H9 (cell line): ENCODE data around the gene LSM4. TPM values are rescaled to one million over a fixed set of nuclear protein-coding genes. Genes with fewer than 3 reads are reported as not detected.

ENCODE experiments used
- DNase-seq: peaks from one replicate; pipeline ENCODE4 v3.0.0-alpha.2; 2017
- H2AFZ ChIP-seq: one replicate; pipeline ENCODE4 v1.6.1; 2013; ENCODE audit warnings: mild to moderate bottlenecking, low read length, control low read depth, moderate library complexity
- H2AK5ac ChIP-seq: 2 replicates; pipeline ENCODE4 v1.6.1; 2013; ENCODE audit warnings: low read length, control low read depth, mixed read lengths; ENCODE audit not compliant: insufficient read length
- H2BK120ac ChIP-seq: one replicate; pipeline ENCODE4 v1.6.1; 2013; ENCODE audit warnings: low read depth, mild to moderate bottlenecking, low read length, control low read depth, inconsistent platforms; ENCODE audit not compliant: poor library complexity, severe bottlenecking
- H2BK12ac ChIP-seq: 2 replicates; pipeline ENCODE4 v1.6.1; 2013; ENCODE audit warnings: low read length, control low read depth, mixed read lengths, low read depth; ENCODE audit not compliant: insufficient read length
- H2BK15ac ChIP-seq: 2 replicates; pipeline ENCODE4 v1.6.1; 2013; ENCODE audit warnings: low read depth, low read length, control low read depth
- H2BK20ac ChIP-seq: one replicate; pipeline ENCODE4 v1.6.1; 2013; ENCODE audit warnings: low read depth, mild to moderate bottlenecking, low read length, control low read depth, inconsistent platforms; ENCODE audit not compliant: poor library complexity, severe bottlenecking
- H2BK5ac ChIP-seq: 2 replicates; pipeline ENCODE4 v1.6.1; 2013; ENCODE audit warnings: low read length, control low read depth, mixed read lengths; ENCODE audit not compliant: insufficient read length
- H3K14ac ChIP-seq: 2 replicates; pipeline ENCODE4 v1.6.1; 2013; ENCODE audit warnings: low read length, control low read depth; ENCODE audit not compliant: insufficient read depth
- H3K18ac ChIP-seq: 2 replicates; pipeline ENCODE4 v1.6.1; 2013; ENCODE audit warnings: low read depth, mild to moderate bottlenecking, mixed read lengths, low read length, control low read depth; ENCODE audit not compliant: insufficient read length
- H3K23ac ChIP-seq: 2 replicates; pipeline ENCODE4 v1.6.1; 2013; ENCODE audit warnings: low read length, control low read depth, mixed read lengths, low read depth; ENCODE audit not compliant: insufficient read length
- H3K23me2 ChIP-seq: 2 replicates; pipeline ENCODE4 v1.6.1; 2013; ENCODE audit warnings: low read depth, mild to moderate bottlenecking, mixed read lengths, low read length, control low read depth; ENCODE audit not compliant: insufficient read length, poor library complexity, severe bottlenecking
- H3K27ac ChIP-seq: 2 replicates; pipeline ENCODE4 v1.5.1; 2013; ENCODE audit warnings: low read length, control low read depth, mixed read lengths, low read depth; ENCODE audit not compliant: insufficient read length
- H3K27me3 ChIP-seq: 2 replicates; pipeline ENCODE4 v1.6.1; 2013; ENCODE audit warnings: low read length, control low read depth, inconsistent platforms; ENCODE audit not compliant: insufficient read depth
- H3K4ac ChIP-seq: 2 replicates; pipeline ENCODE4 v1.6.1; 2013; ENCODE audit warnings: low read depth, mild to moderate bottlenecking, control low read depth, inconsistent platforms, low read length, moderate library complexity
- H3K4me1 ChIP-seq: 2 replicates; pipeline ENCODE4 v1.6.1; 2013; ENCODE audit warnings: low read length, control low read depth, inconsistent platforms; ENCODE audit not compliant: insufficient read depth
- H3K4me2 ChIP-seq: 2 replicates; pipeline ENCODE4 v1.6.1; 2013; ENCODE audit warnings: low read length, control low read depth, mixed read lengths; ENCODE audit not compliant: insufficient read length, insufficient read depth
- H3K56ac ChIP-seq: 2 replicates; pipeline ENCODE4 v1.6.1; 2013; ENCODE audit warnings: low read depth, mild to moderate bottlenecking, mixed read lengths, low read length, control low read depth; ENCODE audit not compliant: insufficient read length
- H3K79me1 ChIP-seq: 2 replicates; pipeline ENCODE4 v1.6.1; 2013; ENCODE audit warnings: low read depth, mild to moderate bottlenecking, moderate library complexity, low read length, control low read depth, inconsistent platforms; ENCODE audit not compliant: insufficient read depth, poor library complexity, severe bottlenecking
- H3K79me2 ChIP-seq: 2 replicates; pipeline ENCODE4 v1.6.1; 2013; ENCODE audit warnings: low read length, control low read depth, inconsistent platforms; ENCODE audit not compliant: insufficient read depth
- H3K9ac ChIP-seq: 2 replicates; pipeline ENCODE4 v1.6.1; 2013; ENCODE audit warnings: low read length, control low read depth, mixed read lengths; ENCODE audit not compliant: insufficient read length; ENCODE audit errors: extremely low read depth
- H3K9me3 ChIP-seq: one replicate; pipeline ENCODE4 v1.6.1; 2013; ENCODE audit warnings: low read depth, low read length, inconsistent platforms; ENCODE audit not compliant: control insufficient read depth
- H3T11ph ChIP-seq: one replicate; pipeline ENCODE4 v1.6.1; 2013; ENCODE audit warnings: mild to moderate bottlenecking, low read length, control low read depth, inconsistent platforms
- H4K20me1 ChIP-seq: one replicate; pipeline ENCODE4 v1.6.1; 2013; ENCODE audit not compliant: control insufficient read depth, insufficient read length, insufficient read depth
- H4K5ac ChIP-seq: 2 replicates; pipeline ENCODE4 v1.6.1; 2013; ENCODE audit warnings: low read depth, mild to moderate bottlenecking, mixed read lengths, low read length, control low read depth; ENCODE audit not compliant: insufficient read length
- H4K8ac ChIP-seq: replicated peaks from 2 replicates; pipeline ENCODE4 v1.6.1; 2013; ENCODE audit warnings: low read length, control low read depth, mixed read lengths, low read depth; ENCODE audit not compliant: insufficient read length
- H4K91ac ChIP-seq: 2 replicates; pipeline ENCODE4 v1.6.1; 2013; ENCODE audit warnings: low read depth, mild to moderate bottlenecking, moderate library complexity, mixed read lengths, low read length, control low read depth; ENCODE audit not compliant: insufficient read length
- H3K27ac Mint-ChIP-seq, 3 experiments: 2 replicates in 2 of 3; 3 replicates in 1 of 3; pipeline ENCODE4 v1.8.0; 2020 to 2021; ENCODE audit warnings: mixed read lengths in 3 of 3, mild to moderate bottlenecking in 1 of 3, moderate library complexity in 1 of 3
- H3K27me3 Mint-ChIP-seq: 2 replicates; pipeline ENCODE4 v1.8.0; 2021; ENCODE audit warnings: low read depth, mild to moderate bottlenecking, moderate library complexity, mixed read lengths
- H3K36me3 Mint-ChIP-seq, 3 experiments: 2 replicates in 2 of 3; 3 replicates in 1 of 3; pipeline ENCODE4 v1.8.0; 2020 to 2021; ENCODE audit warnings: low read depth in 3 of 3, mixed read lengths in 3 of 3; ENCODE audit not compliant: insufficient read depth in 1 of 3
- H3K4me1 Mint-ChIP-seq, 2 experiments: 2 replicates each; pipeline ENCODE4 v1.8.0; 2020; ENCODE audit warnings: mixed read lengths in 2 of 2
- H3K4me3 Mint-ChIP-seq, 2 experiments: 2 replicates in 1 of 2; 3 replicates in 1 of 2; pipeline ENCODE4 v1.8.0; 2020 to 2021; ENCODE audit warnings: mild to moderate bottlenecking in 2 of 2, mixed read lengths in 2 of 2, moderate library complexity in 1 of 2
- H3K9me3 Mint-ChIP-seq, 2 experiments: 2 replicates in 1 of 2; 3 replicates in 1 of 2; pipeline ENCODE4 v1.8.0; 2020; ENCODE audit warnings: mild to moderate bottlenecking in 2 of 2, mixed read lengths in 2 of 2, moderate library complexity in 1 of 2
- WGBS: extraction: QIAGEN DNeasy Blood & Tissue Kit; methylation state at CpG from one replicate; pipeline ENCODE4 v1.1.7; 2013; ENCODE audit warnings: missing lambda C conversion rate, low lambda C conversion rate, mixed read lengths; ENCODE audit not compliant: insufficient read length; ENCODE audit errors: extremely low coverage; 5-methylcytosine and 5-hydroxymethylcytosine counted together
- total RNA-seq: library from RNA; stranded (reverse); gene quantifications from 2 replicates; pipeline ENCODE4 v1.2.1, GENCODE V29; 2021
- TF ChIP-seq, protein P1 (sequence below): fragments of 200-600 bp; sonication (generic); conservative IDR thresholded peaks from 3 replicates; pipeline ENCODE4 v1.8.0; 2021; ENCODE audit warnings: antibody characterized with exemption, mild to moderate bottlenecking

Gene LSM4
- total RNA-seq, 1 experiment from 2014 or later = 342 TPM

DNA sequence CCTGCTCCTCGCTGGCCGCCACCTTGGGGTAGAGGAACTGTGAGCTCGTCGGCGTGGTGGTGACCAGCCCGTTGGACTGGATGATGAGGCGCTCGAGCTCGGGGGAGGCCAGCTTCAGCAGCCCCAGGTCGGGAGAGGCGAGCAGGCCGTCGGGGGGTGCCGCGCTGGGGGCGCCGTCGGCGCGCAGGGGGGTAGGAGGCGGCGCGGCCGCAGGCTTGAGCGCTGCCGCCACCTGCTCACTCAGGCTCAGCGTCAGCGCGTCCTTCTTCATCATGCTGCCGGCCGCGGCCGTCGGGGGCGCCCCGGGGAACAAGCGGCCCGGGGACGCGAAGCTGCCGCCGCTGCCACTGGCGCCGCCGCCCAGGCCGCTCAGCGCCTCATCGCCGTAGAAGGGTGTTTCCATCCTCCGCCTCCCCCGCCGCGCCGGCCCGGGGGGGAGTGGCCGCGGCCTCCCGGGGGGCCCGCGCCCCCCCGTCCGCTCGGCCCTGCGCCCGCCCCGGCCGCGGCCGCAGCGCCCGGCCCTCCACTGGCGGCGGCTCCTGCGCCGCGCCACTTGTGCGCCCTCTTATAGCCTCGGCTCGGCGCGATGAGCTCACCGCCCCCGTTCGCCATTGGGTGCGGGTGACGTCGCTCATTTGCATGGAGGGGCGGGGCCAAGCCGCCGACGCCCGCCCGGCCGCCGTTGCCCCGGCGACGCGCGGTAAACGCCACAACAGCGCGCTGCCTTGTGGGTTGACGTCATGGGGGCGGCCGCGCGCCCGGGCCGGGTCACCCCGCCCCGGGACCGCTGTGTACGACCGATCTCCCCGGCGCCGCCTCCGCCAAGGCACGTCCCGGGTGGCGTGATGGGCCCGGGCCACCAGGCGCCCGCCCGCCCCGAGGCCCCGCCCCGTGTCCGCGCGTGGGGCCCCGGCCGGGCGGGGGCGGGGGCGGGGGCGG is 41.5 kb downstream of the LSM4 start, which contains the start of gene JUND:
TSS of gene JUND (minus strand) at position 541 of the 939 bp plus-strand sequence. CDS start at position 403, 138 bp downstream.
- Histone ChIP-seq H3K4ac (peak within 1 kb of the TSS; percentile 80; the same call in 1 of the 2 replicates), H3K23ac (no peak within 1 kb of the TSS), H3K79me1 (peaks cover 3% of the 10 kb centered on the region), H2BK5ac (peak within 1 kb of the TSS; percentile 83), H4K8ac (no peak within 1 kb of the TSS), H3K14ac (peak within 1 kb of the TSS; percentile 99), H3K4me1 (no peaks in the 10 kb centered on the region; the same call in 1 of the 2 replicates), H2BK15ac (no peak within 1 kb of the TSS), H2BK120ac (peak within 1 kb of the TSS; percentile 81), H2AFZ (no peak within 1 kb of the TSS), H3K9me3 (no peaks in the 10 kb centered on the region), H3K9ac (peak within 1 kb of the TSS; percentile 94), H2BK20ac (no peak within 1 kb of the TSS), H3T11ph (peak within 1 kb of the TSS; percentile 67), H3K4me2 (peak within 1 kb of the TSS; percentile 71), H2AK5ac (no peak within 1 kb of the TSS), H3K18ac (peak within 1 kb of the TSS; percentile 95), H3K56ac (peak within 1 kb of the TSS; percentile 64), H3K27me3 (no peaks in the 10 kb centered on the region), H3K79me2 (peaks cover 9% of the 10 kb centered on the region; the same call in 1 of the 2 replicates), H4K91ac (peak within 1 kb of the TSS; percentile 48), H3K23me2 (peaks cover 7% of the 10 kb centered on the region), H4K20me1 (no peaks in the 10 kb centered on the region), H4K5ac (peak within 1 kb of the TSS; percentile 6), H3K27ac (peak within 1 kb of the TSS; percentile 94), H2BK12ac (peak within 1 kb of the TSS; percentile 47)
- peak within 1 kb of the TSS; percentile 85 to 94 for H3K4me3 Mint-ChIP-seq
- DNase-seq = peak; percentile 97
- peaks cover 0 to 4% of the 10 kb centered on the region in 2 experiments; a peak in 3 of 5 replicates for H3K9me3 Mint-ChIP-seq
- H3K27me3 Mint-ChIP-seq = peaks cover 2% of the 10 kb centered on the region; the same call in 1 of the 2 replicates
- H3K36me3 Mint-ChIP-seq = peaks cover 5 to 23% (median 21%) of the 10 kb centered on the region in 3 experiments; a peak in 6 of 7 replicates
- TF ChIP-seq, protein P1, sequence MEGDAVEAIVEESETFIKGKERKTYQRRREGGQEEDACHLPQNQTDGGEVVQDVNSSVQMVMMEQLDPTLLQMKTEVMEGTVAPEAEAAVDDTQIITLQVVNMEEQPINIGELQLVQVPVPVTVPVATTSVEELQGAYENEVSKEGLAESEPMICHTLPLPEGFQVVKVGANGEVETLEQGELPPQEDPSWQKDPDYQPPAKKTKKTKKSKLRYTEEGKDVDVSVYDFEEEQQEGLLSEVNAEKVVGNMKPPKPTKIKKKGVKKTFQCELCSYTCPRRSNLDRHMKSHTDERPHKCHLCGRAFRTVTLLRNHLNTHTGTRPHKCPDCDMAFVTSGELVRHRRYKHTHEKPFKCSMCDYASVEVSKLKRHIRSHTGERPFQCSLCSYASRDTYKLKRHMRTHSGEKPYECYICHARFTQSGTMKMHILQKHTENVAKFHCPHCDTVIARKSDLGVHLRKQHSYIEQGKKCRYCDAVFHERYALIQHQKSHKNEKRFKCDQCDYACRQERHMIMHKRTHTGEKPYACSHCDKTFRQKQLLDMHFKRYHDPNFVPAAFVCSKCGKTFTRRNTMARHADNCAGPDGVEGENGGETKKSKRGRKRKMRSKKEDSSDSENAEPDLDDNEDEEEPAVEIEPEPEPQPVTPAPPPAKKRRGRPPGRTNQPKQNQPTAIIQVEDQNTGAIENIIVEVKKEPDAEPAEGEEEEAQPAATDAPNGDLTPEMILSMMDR = 0 out of 3 replicates have a peak, but pooled peaks have one; percentile 19
- WGBS = no CpG with 5 or more reads among the region's 138 CpGs
- H3K4me1 Mint-ChIP-seq = peaks cover 26 to 30% of the 10 kb centered on the region in 2 experiments
- peak within 1 kb of the TSS; percentile 93 to 99 (median 98) for H3K27ac Mint-ChIP-seq
